ENCODE measurements around the gene FNIP2.

- TF ChIP-seq EZH2phosphoT487 (IDR thresholded peaks at IDR 0.05; ENCODE audit: insufficient read depth, low read depth), result no peak
- TF ChIP-seq EZH2 (IDR thresholded peaks at IDR 0.05; ENCODE audit: insufficient read depth, poor library complexity, severe bottlenecking), result no peak
Observed at GRCh38 chr4:158812543-158812942, 43.7 kb downstream of the FNIP2 start.
